K562 (cell line): ENCODE data around the gene ENOSF1.

Source experiments
- BRCA1 ChIP-seq, 2 experiments: fragments of 450-650 bp in 1 of 2; sonication (generic) in 1 of 2; formaldehyde crosslinking in 1 of 2; IDR thresholded peaks; 2 replicates each; pipeline versions ENCODE4 v1.5.0 to v1.6.1; 2017 to 2020; ENCODE audit warnings: mild to moderate bottlenecking in 1 of 2, missing genetic modification reagents in 1 of 2
- MTA1 ChIP-seq: fragments of 450-650 bp; IDR thresholded peaks from 2 replicates; pipeline ENCODE4 v1.6.1; 2017; ENCODE audit warnings: borderline replicate concordance
- NFE2L1 ChIP-seq: fragments of 450-650 bp; IDR thresholded peaks from 2 replicates; pipeline ENCODE4 v1.6.1; 2016; ENCODE audit warnings: missing genetic modification characterization, low read depth, mild to moderate bottlenecking, missing compliant biosample characterization, moderate library complexity, borderline replicate concordance
- POLR3A ChIP-seq: IDR thresholded peaks from 2 replicates; pipeline ENCODE4 v1.6.1; 2011; ENCODE audit warnings: borderline replicate concordance, mild to moderate bottlenecking, moderate library complexity; ENCODE audit not compliant: insufficient read length, insufficient read depth; ENCODE audit errors: extremely low read depth
- USF2 ChIP-seq: sonication (generic); formaldehyde crosslinking; IDR thresholded peaks from 2 replicates; pipeline ENCODE4 v1.5.0; 2020; ENCODE audit warnings: missing genetic modification reagents

- TF ChIP-seq NFE2L1 (tag) (no peak), BRCA1 (IDR thresholded peaks at IDR 0.05) (no peak), BRCA1 (CRISPR knock-in tag; IDR thresholded peaks at IDR 0.05) (no peak), MTA1 (no peak), POLR3A (no peak), USF2 (CRISPR knock-in tag) (no peak)
Measured at GRCh38 chr18:655445-655844, 57.0 kb downstream of the ENOSF1 start.
